Measurements from ENCODE around the gene MACROD2. TPM values are rescaled to one million over a fixed set of nuclear protein-coding genes. Genes with fewer than 3 reads are reported as not detected.

The MACROD2 gene
- total RNA-seq, 1 experiment from 2014 or later, result 1.6 TPM

GRCh38 chr20:14208956-14209355 is 213.6 kb downstream of the MACROD2 start:
- TF ChIP-seq CTCF (conservative IDR thresholded peaks at IDR 0.05), result no peak
- Histone ChIP-seq H3K79me2 (ENCODE audit: insufficient read depth, low read length) (no peaks in the 10 kb centered on the region), H3K9ac (ENCODE audit: extremely low read depth, insufficient read length, low read length) (no peak overlapping the region), H4K20me1 (ENCODE audit: control insufficient read depth, insufficient read depth, insufficient read length) (no peaks in the 10 kb centered on the region), H4K8ac (replicated peaks; ENCODE audit: insufficient read length, low read depth, low read length) (no peak overlapping the region), H2BK12ac (ENCODE audit: insufficient read length, low read depth, low read length) (no peak overlapping the region), H4K5ac (ENCODE audit: insufficient read length, low read depth, low read length) (no peak overlapping the region), H2BK15ac (ENCODE audit: low read depth, low read length) (no peak overlapping the region), H3K56ac (ENCODE audit: insufficient read length, low read depth, low read length) (no peak overlapping the region), H3K4ac (ENCODE audit: low read depth, low read length) (no peak overlapping the region), H3K27me3 (ENCODE audit: insufficient read depth, low read length) (no peaks in the 10 kb centered on the region), H3K14ac (ENCODE audit: insufficient read depth, low read length) (no peak overlapping the region), H2AFZ (ENCODE audit: low read length) (no peak overlapping the region), H2BK5ac (ENCODE audit: insufficient read length, low read length) (no peak overlapping the region), H3T11ph (ENCODE audit: low read length) (no peak overlapping the region), H2BK120ac (ENCODE audit: low read depth, low read length, poor library complexity, severe bottlenecking) (no peak overlapping the region), H2AK5ac (ENCODE audit: insufficient read length, low read length) (no peak overlapping the region), H3K79me1 (ENCODE audit: insufficient read depth, low read depth, low read length, poor library complexity, severe bottlenecking) (no peaks in the 10 kb centered on the region), H3K23me2 (ENCODE audit: insufficient read length, low read depth, low read length, poor library complexity, severe bottlenecking) (no peaks in the 10 kb centered on the region), H3K9me3 (ENCODE audit: control insufficient read depth, low read depth, low read length) (no peaks in the 10 kb centered on the region), H3K27ac (ENCODE audit: insufficient read length, low read depth, low read length) (no peak overlapping the region), H3K18ac (ENCODE audit: insufficient read length, low read depth, low read length) (no peak overlapping the region), H2BK20ac (ENCODE audit: low read depth, low read length, poor library complexity, severe bottlenecking) (no peak overlapping the region), H4K91ac (ENCODE audit: insufficient read length, low read depth, low read length) (no peak overlapping the region), H3K4me1 (ENCODE audit: insufficient read depth, low read length) (no peaks in the 10 kb centered on the region), H3K4me2 (ENCODE audit: insufficient read depth, insufficient read length, low read length) (no peak overlapping the region), H3K23ac (ENCODE audit: insufficient read length, low read depth, low read length) (no peak overlapping the region)
- H3K4me1 Mint-ChIP-seq, result 0 out of 4 replicates have a peak, but pooled peaks cover 0 to 4% of the 10 kb centered on the region in 2 experiments
- no peaks in the 10 kb centered on the region for H3K27me3 Mint-ChIP-seq (ENCODE audit: low read depth)
- no peak for DNase-seq
- H3K36me3 Mint-ChIP-seq (ENCODE audit: insufficient read depth in 1 of 3, low read depth in 3 of 3), result no peaks in the 10 kb centered on the region
- peaks cover 0 to 2% of the 10 kb centered on the region in 2 experiments; a peak in 1 of 5 replicates for H3K9me3 Mint-ChIP-seq
- WGBS (ENCODE audit: extremely low coverage, insufficient read length, low lambda C conversion rate), result no CpG with 5 or more reads among the region's 1 CpG
- H3K4me3 Mint-ChIP-seq, result no peak overlapping the region
- no peak overlapping the region for H3K27ac Mint-ChIP-seq

Measured in H9 (cell line).